ENCODE results near the gene RFX3. TPM values are rescaled to one million over a fixed set of nuclear protein-coding genes. Genes with fewer than 3 reads are reported as not detected.
"Not testable (repeated sequence)": the region's sequence is repeated elsewhere in the genome, so short reads cannot be mapped to it uniquely, and the experiment has no call there.

RFX3 gene
- total RNA-seq, 2 donors from 2014 or later = 4.6 to 6.5 TPM

GRCh38 chr9:3308609-3309008 is 217.2 kb downstream of the RFX3 start:
- DNase-seq = no peak
- intact Hi-C loops (cut with DNase I) = no loop called here
- H3K4me1 ChIP-seq = no peaks in the 10 kb centered on the region
- H3K27me3 ChIP-seq = no peaks in the 10 kb centered on the region
- no peaks in the 10 kb centered on the region for H3K36me3 ChIP-seq (replicated peaks in 1 of 2; ENCODE audit: insufficient read depth in 1 of 2, low read depth in 2 of 2)
- H3K27ac ChIP-seq = no peak overlapping the region
- TF ChIP-seq CTCF (IDR thresholded peaks at IDR 0.05) (no peak), POLR2A (IDR thresholded peaks at IDR 0.05) (no peak)
- no peak overlapping the region for H3K4me3 ChIP-seq
- H3K9me3 ChIP-seq = no peaks in the 10 kb centered on the region
- 92 to 93% methylated on average over 2 of the region's 2 CpGs for WGBS, 2 donors
- ATAC-seq = no peak

- H3K27me3 ChIP-seq; H3K36me3 ChIP-seq (replicated peaks in 1 of 2; ENCODE audit: insufficient read depth in 1 of 2, low read depth in 2 of 2); H3K4me3 ChIP-seq; H3K4me1 ChIP-seq; DNase-seq; intact Hi-C loops (cut with DNase I); ATAC-seq; H3K27ac ChIP-seq; H3K9me3 ChIP-seq: not testable (repeated sequence)
- 73 to 95% methylated on average over 1 of the region's 1 CpG for WGBS, 2 donors
Measured at GRCh38 chr9:3304388-3304787, 221.4 kb downstream of the RFX3 start.

GRCh38 chr9:3299872-3300271 is 225.9 kb downstream of the RFX3 start:
- ATAC-seq = no peak
- Histone ChIP-seq H3K27ac (no peak overlapping the region), H3K36me3 (replicated peaks in 1 of 2; ENCODE audit: insufficient read depth in 1 of 2, low read depth in 2 of 2) (no peaks in the 10 kb centered on the region), H3K4me1 (no peaks in the 10 kb centered on the region), H3K27me3 (no peaks in the 10 kb centered on the region), H3K4me3 (no peak overlapping the region), H3K9me3 (no peaks in the 10 kb centered on the region)
- intact Hi-C loops (cut with DNase I) = no loop called here
- DNase-seq = no peak
- WGBS, 2 donors = 64 to 78% methylated on average over 2 of the region's 2 CpGs
- TF ChIP-seq POLR2A (IDR thresholded peaks at IDR 0.05) (no peak), CTCF (IDR thresholded peaks at IDR 0.05) (no peak)

GRCh38 chr9:3296536-3296935 is 229.3 kb downstream of the RFX3 start:
- WGBS, 2 donors = 69 to 75% methylated on average over 4 of the region's 4 CpGs
- Histone ChIP-seq H3K4me3 (no peak overlapping the region), H3K4me1 (no peaks in the 10 kb centered on the region), H3K27me3 (no peaks in the 10 kb centered on the region), H3K27ac (no peak overlapping the region), H3K9me3 (no peaks in the 10 kb centered on the region), H3K36me3 (replicated peaks in 1 of 2; ENCODE audit: insufficient read depth in 1 of 2, low read depth in 2 of 2) (no peaks in the 10 kb centered on the region)
- no peak for TF ChIP-seq POLR2A (IDR thresholded peaks at IDR 0.05)
- no peak for TF ChIP-seq CTCF (IDR thresholded peaks at IDR 0.05)
- intact Hi-C loops (cut with DNase I) = no loop called here
- no peak for DNase-seq
- ATAC-seq = no peak

- DNase-seq = no peak
- TF ChIP-seq POLR2A (IDR thresholded peaks at IDR 0.05) = no peak
- TF ChIP-seq CTCF (IDR thresholded peaks at IDR 0.05) = no peak
- Histone ChIP-seq H3K27ac (no peak overlapping the region), H3K4me3 (no peak overlapping the region), H3K4me1 (no peaks in the 10 kb centered on the region), H3K9me3 (no peaks in the 10 kb centered on the region), H3K27me3 (no peaks in the 10 kb centered on the region), H3K36me3 (replicated peaks in 1 of 2; ENCODE audit: insufficient read depth in 1 of 2, low read depth in 2 of 2) (no peaks in the 10 kb centered on the region)
- intact Hi-C loops (cut with DNase I) = no loop called here
- no peak for ATAC-seq
Measured at GRCh38 chr9:3292311-3292710, 233.5 kb downstream of the RFX3 start.

Measured in body of pancreas (tissue), 4 donors.